Caco-2 (cell line): Measurements from ENCODE around the gene SCFD2. TPM values are rescaled to one million over a fixed set of nuclear protein-coding genes. Genes with fewer than 3 reads are reported as not detected.
A peak's percentile ranks its signal among the peaks of the same experiment; 100 is the strongest.

Experiments used
- BruUV-seq: library from RNA; stranded (reverse); fragments of 400-500 nt; replicated peaks from 2 replicates; lab custom pipeline; 2021; lab: Mats Ljungman, UMichigan
- CTCF ChIA-PET: fragments of 300-600 bp; sonication (Branson Sonifier 250); formaldehyde crosslinking; loops from one replicate; lab custom pipeline; 2022; ENCODE audit warnings: antibody characterized with exemption; lab: Charles Lee
- POLR2A ChIA-PET: fragments of 300-600 bp; sonication (Branson Sonifier 250); formaldehyde crosslinking; loops from one replicate; lab custom pipeline; 2022; ENCODE audit warnings: antibody characterized with exemption; lab: Charles Lee
- DNase-seq, 2 experiments: peaks; one replicate each; pipeline versions ENCODE4 v3.0.0 to v3.0.0-alpha.2; 2020 to 2022
- H3K27me3 ChIP-seq: replicated peaks from 2 replicates; pipeline ENCODE4 v1.6.0; 2011; ENCODE audit warnings: low read length; ENCODE audit not compliant: control insufficient read depth, insufficient read depth
- H3K36me3 ChIP-seq: 2 replicates; pipeline ENCODE4 v1.5.1; 2011; ENCODE audit warnings: low read length; ENCODE audit not compliant: control insufficient read depth, insufficient read depth
- H3K4me1 ChIP-seq: fragments of 250-450 bp; sonication (Bioruptor Pico); 2 replicates; pipeline ENCODE4 v1.5.1; 2020; ENCODE audit warnings: mild to moderate bottlenecking
- H3K4me3 ChIP-seq: 2 replicates; pipeline ENCODE4 v1.5.1; 2011; ENCODE audit warnings: low read depth, mild to moderate bottlenecking, control low read depth, low read length
- H3K9me3 ChIP-seq: fragments of 250-450 bp; sonication (Bioruptor Pico); 2 replicates; pipeline ENCODE4 v1.5.1; 2020; ENCODE audit warnings: mild to moderate bottlenecking, moderate library complexity
- H3K27ac Mint-ChIP-seq: one replicate; pipeline ENCODE4 v1.8.0; 2022; ENCODE audit warnings: mixed read lengths; ENCODE audit not compliant: unreplicated experiment
- H3K27me3 Mint-ChIP-seq: one replicate; pipeline ENCODE4 v1.8.0; 2022; ENCODE audit warnings: mixed read lengths; ENCODE audit not compliant: insufficient read depth, unreplicated experiment
- H3K36me3 Mint-ChIP-seq: one replicate; pipeline ENCODE4 v1.8.0; 2022; ENCODE audit warnings: mild to moderate bottlenecking, mixed read lengths; ENCODE audit not compliant: insufficient read depth, unreplicated experiment
- H3K4me1 Mint-ChIP-seq: one replicate; pipeline ENCODE4 v1.8.0; 2022; ENCODE audit warnings: low read depth, mixed read lengths; ENCODE audit not compliant: unreplicated experiment
- H3K4me3 Mint-ChIP-seq: one replicate; pipeline ENCODE4 v1.8.0; 2022; ENCODE audit warnings: mild to moderate bottlenecking, moderate library complexity, mixed read lengths; ENCODE audit not compliant: unreplicated experiment
- H3K9me3 Mint-ChIP-seq: one replicate; pipeline ENCODE4 v1.8.0; 2022; ENCODE audit warnings: mixed read lengths; ENCODE audit not compliant: unreplicated experiment
- CTCF ChIP-seq, 2 experiments: fragments of 200-600 bp in 1 of 2; IDR thresholded peaks; 1 replicate in 1 of 2; 2 replicates in 1 of 2; pipeline versions ENCODE4 v1.5.1 to v1.8.0; 2011 to 2022; ENCODE audit warnings: antibody characterized with exemption in 1 of 2, control low read depth in 1 of 2, inconsistent platforms in 1 of 2, low read depth in 1 of 2, low read length in 1 of 2, mild to moderate bottlenecking in 1 of 2, moderate library complexity in 1 of 2; ENCODE audit not compliant: insufficient read depth in 1 of 2, severe bottlenecking in 1 of 2, unreplicated experiment in 1 of 2
- intact Hi-C: fragments of 100-400 bp; cut with micrococcal nuclease; formaldehyde crosslinking; loops from one replicate; pipeline ENCODE4 v1.10.0; 2022; ENCODE audit not compliant: unreplicated experiment
- total RNA-seq: library from RNA; stranded (reverse); gene quantifications from 2 replicates; pipeline ENCODE4 v1.2.3, GENCODE V29; 2022

Gene SCFD2
- total RNA-seq, 1 experiment from 2014 or later = 12.2 TPM

DNA sequence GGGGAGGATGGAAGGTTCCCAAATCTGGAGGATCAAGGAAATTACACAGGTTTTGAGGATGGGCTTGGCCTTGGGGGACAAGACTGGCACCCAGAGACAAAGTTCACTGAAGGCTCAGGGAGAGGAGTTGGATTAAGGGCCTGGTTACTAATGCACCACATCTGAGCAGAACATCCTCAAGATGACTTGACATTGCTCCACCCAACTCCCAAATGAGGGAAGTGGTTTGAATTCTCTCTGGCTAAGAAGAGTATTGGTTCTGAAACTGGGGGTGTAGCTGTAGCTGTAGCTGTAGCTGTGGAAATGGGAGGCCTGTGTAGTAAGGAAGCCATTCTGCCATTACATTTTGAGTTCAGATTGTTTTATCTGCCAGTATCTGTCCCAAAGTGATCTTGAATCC lies 374.4 kb downstream of the SCFD2 start:
- no peak for TF ChIP-seq CTCF (IDR thresholded peaks at IDR 0.05; ENCODE audit: insufficient read depth in 1 of 2, low read depth in 1 of 2, low read length in 1 of 2, severe bottlenecking in 1 of 2, unreplicated experiment in 1 of 2)
- Histone ChIP-seq H3K9me3 (no peaks in the 10 kb centered on the region), H3K36me3 (no peaks in the 10 kb centered on the region), H3K4me3 (no peak overlapping the region), H3K27me3 (no peaks in the 10 kb centered on the region), H3K4me1 (peaks cover 17% of the 10 kb centered on the region)
- Mint-ChIP-seq H3K4me1 (peaks cover 8% of the 10 kb centered on the region), H3K9me3 (no peaks in the 10 kb centered on the region), H3K36me3 (no peaks in the 10 kb centered on the region), H3K27me3 (no peaks in the 10 kb centered on the region), H3K27ac (no peak overlapping the region), H3K4me3 (no peak overlapping the region)
- CTCF ChIA-PET = no interaction called here
- BruUV-seq = no TSS peak
- POLR2A ChIA-PET = no interaction called here
- intact Hi-C loops = no loop called here
- DNase-seq = no peak

DNA sequence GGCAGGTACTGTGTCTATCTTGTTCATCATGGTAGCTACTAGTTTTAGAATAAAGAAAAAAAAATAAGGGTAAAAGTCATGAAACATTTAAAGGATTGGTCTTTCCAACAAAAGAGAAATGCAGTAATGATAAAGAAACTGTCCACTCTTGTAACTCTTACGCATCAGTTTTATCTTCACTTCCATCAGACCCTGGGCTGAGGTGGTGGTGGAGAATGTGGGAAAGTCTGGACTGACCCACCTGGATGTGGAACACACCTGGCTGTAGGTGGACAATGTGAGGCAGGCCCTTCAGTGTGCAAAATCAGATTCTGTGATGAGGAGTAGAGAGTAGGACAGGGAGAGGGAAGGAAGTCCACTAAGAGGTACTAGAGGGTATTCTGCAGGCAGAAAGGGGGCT lies 375.2 kb downstream of the SCFD2 start:
- H3K9me3 Mint-ChIP-seq = no peaks in the 10 kb centered on the region
- BruUV-seq = no TSS peak
- intact Hi-C loops = no loop called here
- DNase-seq = no peak
- POLR2A ChIA-PET = no interaction called here
- TF ChIP-seq CTCF (IDR thresholded peaks at IDR 0.05; ENCODE audit: insufficient read depth in 1 of 2, low read depth in 1 of 2, low read length in 1 of 2, severe bottlenecking in 1 of 2, unreplicated experiment in 1 of 2) = no peak
- H3K4me3 Mint-ChIP-seq = no peak overlapping the region
- Histone ChIP-seq H3K4me3 (no peak overlapping the region), H3K27me3 (no peaks in the 10 kb centered on the region), H3K4me1 (peaks cover 17% of the 10 kb centered on the region), H3K36me3 (no peaks in the 10 kb centered on the region), H3K9me3 (no peaks in the 10 kb centered on the region)
- H3K36me3 Mint-ChIP-seq = no peaks in the 10 kb centered on the region
- peaks cover 8% of the 10 kb centered on the region for H3K4me1 Mint-ChIP-seq
- CTCF ChIA-PET = interaction anchor here (0.5 kb wide), 1 partner anchor 445 kb away, joined by 3 read pairs; no protein-coding TSS in a partner anchor
- no peak overlapping the region for H3K27ac Mint-ChIP-seq
- H3K27me3 Mint-ChIP-seq = no peaks in the 10 kb centered on the region

GRCh38 chr4:52989865-52990264 lies 376.0 kb downstream of the SCFD2 start:
- Histone ChIP-seq H3K4me1 (peaks cover 17% of the 10 kb centered on the region), H3K36me3 (no peaks in the 10 kb centered on the region), H3K9me3 (no peaks in the 10 kb centered on the region), H3K27me3 (no peaks in the 10 kb centered on the region), H3K4me3 (no peak overlapping the region)
- no TSS peak for BruUV-seq
- Mint-ChIP-seq H3K4me3 (peak overlapping the region; percentile 45), H3K9me3 (no peaks in the 10 kb centered on the region), H3K4me1 (peaks cover 8% of the 10 kb centered on the region), H3K27me3 (no peaks in the 10 kb centered on the region), H3K27ac (peak overlapping the region; percentile 42), H3K36me3 (no peaks in the 10 kb centered on the region)
- no peak for DNase-seq
- CTCF ChIA-PET = interaction anchor here (0.5 kb wide), 1 partner anchor 692 kb away, joined by 3 read pairs; no protein-coding TSS in a partner anchor
- intact Hi-C loops = loop anchor here (10.0 kb wide), 1 partner anchor 205 kb away; no protein-coding TSS in a partner anchor
- TF ChIP-seq CTCF (IDR thresholded peaks at IDR 0.05; ENCODE audit: insufficient read depth in 1 of 2, low read depth in 1 of 2, low read length in 1 of 2, severe bottlenecking in 1 of 2, unreplicated experiment in 1 of 2) = no peak
- POLR2A ChIA-PET = no interaction called here
